HepG2 (cell line): ENCODE measurements around the gene GARIN5A.

ENCODE experiments used
- ELF1 ChIP-seq: sonication (generic); formaldehyde crosslinking; IDR thresholded peaks from 2 replicates; pipeline ENCODE4 v1.4.0; 2020; ENCODE audit warnings: missing genetic modification reagents
- RBM22 ChIP-seq: fragments of 200-400 bp; formaldehyde crosslinking; optimal IDR thresholded peaks from 2 replicates; pipeline ENCODE3; 2017; ENCODE audit warnings: mild to moderate bottlenecking, low read length, moderate library complexity
- RCOR2 ChIP-seq: IDR thresholded peaks from 2 replicates; pipeline ENCODE4 v1.6.1; 2016; ENCODE audit warnings: missing biosample characterization, missing genetic modification reagents
- REST ChIP-seq, 2 experiments: IDR thresholded peaks; 2 replicates each; pipeline ENCODE4 v1.6.1; 2011 to 2012; ENCODE audit warnings: low read length in 2 of 2, borderline replicate concordance in 1 of 2, low read depth in 1 of 2, mild to moderate bottlenecking in 1 of 2, moderate library complexity in 1 of 2

- TF ChIP-seq ELF1 (CRISPR knock-in tag): no peak
- TF ChIP-seq REST (IDR thresholded peaks at IDR 0.05; ENCODE audit: borderline replicate concordance in 1 of 2, low read depth in 1 of 2, low read length in 2 of 2): no peak
- TF ChIP-seq RBM22: no peak
- no peak for TF ChIP-seq RCOR2
Observed at GRCh38 chr19:50482916-50483315, 6.3 kb upstream of the GARIN5A start.
